Activated CD4-positive, alpha-beta memory T cell treated with anti-CD3 and anti-CD28 coated beads for 36 hours (primary cell): Measurements from ENCODE around the gene WDR54. TPM values are rescaled to one million over a fixed set of nuclear protein-coding genes. Genes with fewer than 3 reads are reported as not detected.
A peak's percentile ranks its signal among the peaks of the same experiment; 100 is the strongest.
"Not testable (repeated sequence)": the region's sequence is repeated elsewhere in the genome, so short reads cannot be mapped to it uniquely, and the experiment has no call there.

Source experiments
- CTCF ChIA-PET: fragments of 350-600 bp; sonication (Branson Sonifier 250); formaldehyde crosslinking; loops from one replicate; lab custom pipeline; 2021; ENCODE audit warnings: antibody characterized with exemption, inconsistent platforms; lab: Charles Lee
- POLR2A ChIA-PET: fragments of 350-600 bp; sonication (Branson Sonifier 250); formaldehyde crosslinking; loops from one replicate; lab custom pipeline; 2021; ENCODE audit warnings: antibody characterized with exemption; lab: Charles Lee
- DNase-seq: peaks from one replicate; pipeline ENCODE4 v3.0.0-alpha.2; 2020
- H3K27ac Mint-ChIP-seq: one replicate; pipeline ENCODE4 v1.8.0; 2021; ENCODE audit warnings: mixed read lengths
- H3K27me3 Mint-ChIP-seq: one replicate; pipeline ENCODE4 v1.8.0; 2021; ENCODE audit warnings: mixed read lengths
- H3K36me3 Mint-ChIP-seq: one replicate; pipeline ENCODE4 v1.8.0; 2021; ENCODE audit warnings: mixed read lengths
- H3K4me1 Mint-ChIP-seq: one replicate; pipeline ENCODE4 v1.8.0; 2021; ENCODE audit warnings: low read depth, mixed read lengths
- H3K4me3 Mint-ChIP-seq: one replicate; pipeline ENCODE4 v1.8.0; 2021; ENCODE audit warnings: mild to moderate bottlenecking, mixed read lengths
- H3K9me3 Mint-ChIP-seq: one replicate; pipeline ENCODE4 v1.8.0; 2021; ENCODE audit warnings: mixed read lengths
- intact Hi-C: fragments of 100-400 bp; cut with micrococcal nuclease; formaldehyde crosslinking; loops from one replicate; pipeline ENCODE4 v1.15.1; 2023
- total RNA-seq, 2 experiments: library from RNA; stranded (reverse); gene quantifications; one replicate each; pipeline ENCODE4 v1.2.3, GENCODE V29; 2021

WDR54 gene
- total RNA-seq, 2 experiments from 2014 or later, result 101 TPM

- not testable (repeated sequence) for H3K27me3 Mint-ChIP-seq, H3K9me3 Mint-ChIP-seq, H3K36me3 Mint-ChIP-seq, DNase-seq
- intact Hi-C loops, result loop anchor here (1.0 kb wide), 1 partner anchor 34 kb away; no protein-coding TSS in a partner anchor
- peak overlapping the region; percentile 92 for H3K27ac Mint-ChIP-seq
- POLR2A ChIA-PET, result interaction anchor here (0.6 to 3.4 kb wide), 7 partner anchors 10 to 52 kb away, joined by 3 to 10 read pairs (median 3); partner anchors contain the start of genes INO80B, MOGS, MRPL53 and WBP1
- peaks cover 21% of the 10 kb centered on the region for H3K4me1 Mint-ChIP-seq
- peak overlapping the region; percentile 95 for H3K4me3 Mint-ChIP-seq
- CTCF ChIA-PET, result interaction anchor here (1.6 to 2.3 kb wide), 4 partner anchors 26 to 62 kb away, joined by 5 to 10 read pairs (median 8); partner anchors contain the start of genes CCDC142, INO80B and TTC31
These were observed 957 bp upstream of the WDR54 start for GRCh38 chr2:74420443-74421103.

DNA sequence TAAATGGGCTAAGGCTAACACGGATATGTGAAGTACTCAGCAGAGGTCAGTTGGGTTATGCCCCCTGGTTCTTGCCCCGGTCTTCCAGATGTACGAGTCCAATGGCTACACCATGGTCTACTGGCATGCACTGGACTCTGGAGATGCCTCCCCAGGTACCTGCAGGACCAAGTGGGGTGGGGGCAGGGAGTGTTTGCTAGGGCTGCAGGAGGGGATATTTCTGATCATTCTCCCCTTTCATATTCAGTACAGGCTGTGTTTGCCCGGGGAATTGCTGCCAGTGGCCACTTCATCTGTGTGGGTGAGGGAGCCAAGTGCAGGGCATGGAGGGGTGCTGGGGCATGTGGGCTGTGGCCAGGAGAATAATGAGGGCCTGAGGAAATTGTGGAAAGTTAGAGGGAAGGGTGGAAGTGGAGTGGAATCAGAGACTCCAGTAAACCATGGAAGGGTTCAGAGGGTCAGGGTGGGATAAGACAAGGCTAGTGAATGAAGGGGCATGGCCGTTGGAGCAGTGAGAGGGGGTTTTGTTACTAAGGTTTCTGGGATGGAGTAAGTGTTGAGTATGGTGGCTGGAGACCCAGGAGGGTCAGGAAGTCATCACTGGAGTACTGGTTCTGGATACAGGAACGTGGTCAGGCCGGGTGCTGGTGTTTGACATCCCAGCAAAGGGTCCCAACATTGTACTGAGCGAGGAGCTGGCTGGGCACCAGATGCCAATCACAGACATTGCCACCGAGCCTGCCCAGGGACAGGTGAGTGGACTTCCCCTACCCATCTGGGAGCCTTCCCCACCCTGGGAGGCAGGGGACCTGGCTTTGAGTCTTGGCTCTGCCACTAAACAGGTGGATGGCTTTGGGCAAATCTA is 1.9 kb downstream of the WDR54 start:
- no peaks in the 10 kb centered on the region for H3K27me3 Mint-ChIP-seq
- peak overlapping the region; percentile 95 for H3K4me3 Mint-ChIP-seq
- ChIA-PET CTCF (interaction anchor here (1.0 kb wide), 1 partner anchor 17 kb away, joined by 3 read pairs; no protein-coding TSS in a partner anchor), POLR2A (interaction anchor here (3.4 kb wide), 1 partner anchor 31 kb away, joined by 10 read pairs; the partner anchor contains the start of gene INO80B)
- no peak for DNase-seq
- peaks cover 21% of the 10 kb centered on the region for H3K4me1 Mint-ChIP-seq
- peaks cover 14% of the 10 kb centered on the region for H3K36me3 Mint-ChIP-seq
- no peaks in the 10 kb centered on the region for H3K9me3 Mint-ChIP-seq
- intact Hi-C loops, result no loop called here
- H3K27ac Mint-ChIP-seq, result no peak overlapping the region

GRCh38 chr2:74424139-74424992 is 2.8 kb downstream of the WDR54 start:
- intact Hi-C loops, result no loop called here
- no peak for DNase-seq
- ChIA-PET CTCF (interaction anchor here (1.0 kb wide), 1 partner anchor 16 kb away, joined by 3 read pairs; no protein-coding TSS in a partner anchor), POLR2A (no interaction called here)
- no peak overlapping the region for H3K27ac Mint-ChIP-seq
- H3K36me3 Mint-ChIP-seq, result peaks cover 14% of the 10 kb centered on the region
- H3K4me3 Mint-ChIP-seq, result no peak overlapping the region
- H3K4me1 Mint-ChIP-seq, result peaks cover 21% of the 10 kb centered on the region
- H3K27me3 Mint-ChIP-seq, result no peaks in the 10 kb centered on the region
- no peaks in the 10 kb centered on the region for H3K9me3 Mint-ChIP-seq

DNA sequence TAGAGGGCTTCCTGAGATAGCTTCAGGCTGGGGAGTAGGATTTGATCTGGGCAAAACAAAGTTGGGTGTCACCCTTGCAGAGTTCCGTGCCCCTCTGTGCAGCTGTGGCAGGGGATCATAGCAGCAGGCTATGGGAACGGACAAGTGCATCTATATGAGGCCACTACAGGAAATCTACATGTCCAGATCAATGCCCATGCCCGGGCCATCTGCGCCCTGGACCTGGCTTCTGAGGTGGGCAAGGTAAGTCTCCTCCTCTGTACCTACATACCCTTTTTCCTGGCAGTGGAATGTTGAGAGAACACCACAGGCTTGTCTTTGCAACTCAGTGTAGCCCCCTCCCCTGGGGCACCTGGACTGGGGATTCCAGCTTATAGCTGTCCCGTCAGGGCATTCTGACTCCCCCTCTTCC is 3.5 kb downstream of the WDR54 start:
- H3K36me3 Mint-ChIP-seq, result peaks cover 14% of the 10 kb centered on the region
- DNase-seq, result no peak
- peaks cover 21% of the 10 kb centered on the region for H3K4me1 Mint-ChIP-seq
- no peaks in the 10 kb centered on the region for H3K27me3 Mint-ChIP-seq
- CTCF ChIA-PET, result no interaction called here
- H3K4me3 Mint-ChIP-seq, result no peak overlapping the region
- no peak overlapping the region for H3K27ac Mint-ChIP-seq
- H3K9me3 Mint-ChIP-seq, result no peaks in the 10 kb centered on the region
- intact Hi-C loops, result no loop called here
- POLR2A ChIA-PET, result no interaction called here

GRCh38 chr2:74425523-74425922 is 4.0 kb downstream of the WDR54 start:
- ChIA-PET POLR2A (no interaction called here), CTCF (no interaction called here)
- no peak overlapping the region for H3K4me3 Mint-ChIP-seq
- peaks cover 14% of the 10 kb centered on the region for H3K36me3 Mint-ChIP-seq
- H3K4me1 Mint-ChIP-seq, result peaks cover 16% of the 10 kb centered on the region
- intact Hi-C loops, result no loop called here
- DNase-seq, result no peak
- no peak overlapping the region for H3K27ac Mint-ChIP-seq
- no peaks in the 10 kb centered on the region for H3K27me3 Mint-ChIP-seq
- no peaks in the 10 kb centered on the region for H3K9me3 Mint-ChIP-seq

- intact Hi-C loops, result no loop called here
- no peak overlapping the region for H3K27ac Mint-ChIP-seq
- ChIA-PET CTCF (no interaction called here), POLR2A (no interaction called here)
- no peaks in the 10 kb centered on the region for H3K9me3 Mint-ChIP-seq
- no peak for DNase-seq
- H3K36me3 Mint-ChIP-seq, result peaks cover 14% of the 10 kb centered on the region
- H3K27me3 Mint-ChIP-seq, result no peaks in the 10 kb centered on the region
- H3K4me3 Mint-ChIP-seq, result no peak overlapping the region
- H3K4me1 Mint-ChIP-seq, result peaks cover 11% of the 10 kb centered on the region
These were observed 4.7 kb downstream of the WDR54 start for GRCh38 chr2:74426181-74426758.

GRCh38 chr2:74427551-74427950 is 6.0 kb downstream of the WDR54 start:
- POLR2A ChIA-PET, result no interaction called here
- H3K27me3 Mint-ChIP-seq, result no peaks in the 10 kb centered on the region
- CTCF ChIA-PET, result no interaction called here
- no peak overlapping the region for H3K4me3 Mint-ChIP-seq
- peaks cover 8% of the 10 kb centered on the region for H3K4me1 Mint-ChIP-seq
- H3K36me3 Mint-ChIP-seq, result peaks cover 14% of the 10 kb centered on the region
- DNase-seq, result no peak
- H3K27ac Mint-ChIP-seq, result peak overlapping the region; percentile 5
- intact Hi-C loops, result no loop called here
- H3K9me3 Mint-ChIP-seq, result no peaks in the 10 kb centered on the region

DNA sequence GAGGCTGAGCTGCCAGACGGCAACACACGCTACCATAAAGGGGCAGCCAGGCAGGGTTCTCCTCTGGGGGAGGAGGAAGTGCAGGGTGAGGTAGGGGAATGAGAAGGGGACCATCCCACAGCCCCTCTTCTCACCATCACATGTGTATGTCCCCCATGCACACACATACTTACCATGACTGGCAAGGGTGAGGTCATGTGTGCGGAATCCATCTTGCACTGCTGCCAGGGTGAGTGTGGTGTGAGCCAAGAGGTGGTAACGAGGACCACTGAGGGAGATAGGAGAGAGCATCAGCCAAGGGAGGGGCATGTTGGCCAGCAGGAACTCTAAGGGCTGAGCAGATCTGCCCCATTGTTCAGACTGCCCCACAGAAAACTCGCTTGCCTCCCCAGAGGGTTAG is 7.1 kb downstream of the WDR54 start:
- Mint-ChIP-seq H3K27ac (no peak overlapping the region), H3K36me3 (peaks cover 14% of the 10 kb centered on the region), H3K4me1 (no peaks in the 10 kb centered on the region), H3K4me3 (no peak overlapping the region), H3K9me3 (no peaks in the 10 kb centered on the region), H3K27me3 (no peaks in the 10 kb centered on the region)
- CTCF ChIA-PET, result no interaction called here
- POLR2A ChIA-PET, result no interaction called here
- intact Hi-C loops, result no loop called here
- no peak for DNase-seq

GRCh38 chr2:74429487-74430451 is 8.2 kb downstream of the WDR54 start:
- intact Hi-C loops, result no loop called here
- no peaks in the 10 kb centered on the region for H3K4me1 Mint-ChIP-seq
- no peaks in the 10 kb centered on the region for H3K27me3 Mint-ChIP-seq
- POLR2A ChIA-PET, result interaction anchor here (0.5 kb wide), 1 partner anchor 201 kb away, joined by 3 read pairs; no protein-coding TSS in a partner anchor
- H3K4me3 Mint-ChIP-seq, result no peak overlapping the region
- no peaks in the 10 kb centered on the region for H3K9me3 Mint-ChIP-seq
- CTCF ChIA-PET, result no interaction called here
- DNase-seq, result no peak
- H3K36me3 Mint-ChIP-seq, result peaks cover 14% of the 10 kb centered on the region
- no peak overlapping the region for H3K27ac Mint-ChIP-seq

- intact Hi-C loops, result no loop called here
- H3K4me1 Mint-ChIP-seq, result no peaks in the 10 kb centered on the region
These were observed 9.0 kb downstream of the WDR54 start for GRCh38 chr2:74430502-74430901.

More at GRCh38 chr2:74430502-74430901, 9.0 kb downstream of the WDR54 start:
- Mint-ChIP-seq H3K27me3 (no peaks in the 10 kb centered on the region), H3K4me3 (no peak overlapping the region), H3K27ac (no peak overlapping the region), H3K36me3 (peaks cover 8% of the 10 kb centered on the region), H3K9me3 (no peaks in the 10 kb centered on the region)
- POLR2A ChIA-PET, result interaction anchor here (1.3 kb wide), 1 partner anchor 10 kb away, joined by 3 read pairs; no protein-coding TSS in a partner anchor
- no peak for DNase-seq
- CTCF ChIA-PET, result no interaction called here
